H1 (cell line): ENCODE measurements around the gene TSGA10IP. TPM values are rescaled to one million over a fixed set of nuclear protein-coding genes. Genes with fewer than 3 reads are reported as not detected.

Experiments
- ASH2L ChIP-seq: fragments of 200-600, 300-600 bp; sonication (generic); IDR thresholded peaks from one replicate; pipeline ENCODE4 v1.7.1; 2017; ENCODE audit warnings: low read length
- BACH1 ChIP-seq: IDR thresholded peaks from 2 replicates; pipeline ENCODE4 v1.6.1; 2012; ENCODE audit warnings: low read length, improper control_type of control experiment
- BCL11A ChIP-seq, 2 experiments: IDR thresholded peaks; one replicate each; pipeline ENCODE4 v1.6.1; 2011; ENCODE audit warnings: low read depth in 2 of 2, low read length in 2 of 2, mild to moderate bottlenecking in 2 of 2
- CHD2 ChIP-seq: IDR thresholded peaks from 2 replicates; pipeline ENCODE4 v1.6.1; 2012; ENCODE audit warnings: low read length, improper control_type of control experiment
- CTBP2 ChIP-seq: IDR thresholded peaks from 2 replicates; pipeline ENCODE4 v1.7.0; 2011; ENCODE audit warnings: borderline replicate concordance, mild to moderate bottlenecking, moderate library complexity, mixed read lengths, low read length; ENCODE audit not compliant: insufficient read depth, insufficient read length
- EGR1 ChIP-seq: IDR thresholded peaks from 2 replicates; pipeline ENCODE4 v1.6.1; 2011; ENCODE audit warnings: low read depth, low read length, borderline replicate concordance
- EZH2 ChIP-seq: fragments of 200-600 bp; sonication (generic); IDR thresholded peaks from 2 replicates; pipeline ENCODE4 v1.7.1; 2012; ENCODE audit warnings: low read depth, mild to moderate bottlenecking, moderate library complexity, low read length, inconsistent platforms; ENCODE audit not compliant: severe bottlenecking
- JUN ChIP-seq: IDR thresholded peaks from 2 replicates; pipeline ENCODE4 v1.6.1; 2011; ENCODE audit warnings: low read depth, mild to moderate bottlenecking, improper control_type of control experiment, low read length
- JUND ChIP-seq: IDR thresholded peaks from 2 replicates; pipeline ENCODE4 v1.6.1; 2011; ENCODE audit warnings: mild to moderate bottlenecking, improper control_type of control experiment, low read length
- KDM5A ChIP-seq: fragments of 200-600 bp; IDR thresholded peaks from 2 replicates; pipeline ENCODE4 v1.7.1; 2012; ENCODE audit warnings: mild to moderate bottlenecking, low read length, inconsistent platforms, mixed read lengths
- MAX ChIP-seq: IDR thresholded peaks from 2 replicates; pipeline ENCODE4 v1.6.1; 2012; ENCODE audit warnings: inconsistent platforms
- NANOG ChIP-seq: IDR thresholded peaks from 2 replicates; pipeline ENCODE4 v1.6.1; 2011; ENCODE audit warnings: low read length, low read depth, mild to moderate bottlenecking, inconsistent platforms; ENCODE audit not compliant: insufficient read depth, poor library complexity, severe bottlenecking
- PHF8 ChIP-seq: fragments of 200-600 bp; sonication (generic); conservative IDR thresholded peaks from 2 replicates; pipeline ENCODE4 v1.7.1; 2012; ENCODE audit warnings: low read depth, mild to moderate bottlenecking, inconsistent platforms, low read length, moderate library complexity
- POU5F1 ChIP-seq: IDR thresholded peaks from 2 replicates; pipeline ENCODE4 v1.6.1; 2011; ENCODE audit warnings: low read depth, mild to moderate bottlenecking, low read length, moderate library complexity
- RFX5 ChIP-seq: IDR thresholded peaks from 2 replicates; pipeline ENCODE4 v1.6.1; 2011; ENCODE audit warnings: low read depth, low read length, improper control_type of control experiment, borderline replicate concordance
- RNF2 ChIP-seq: fragments of 200-900, 300-1000 bp; sonication (generic); IDR thresholded peaks from 2 replicates; pipeline ENCODE4 v1.7.1; 2016; ENCODE audit warnings: borderline replicate concordance, low read depth, mild to moderate bottlenecking, antibody characterized with exemption, low read length; ENCODE audit not compliant: poor library complexity, severe bottlenecking; ENCODE audit errors: missing control alignments
- SIN3A ChIP-seq, 2 experiments: IDR thresholded peaks in 1 of 2; conservative IDR thresholded peaks in 1 of 2; 2 replicates each; pipeline ENCODE4 v1.6.1; 2011 to 2012; ENCODE audit warnings: low read length in 2 of 2, improper control_type of control experiment in 1 of 2, low read depth in 1 of 2, mild to moderate bottlenecking in 1 of 2
- TAF1 ChIP-seq: IDR thresholded peaks from 2 replicates; pipeline ENCODE4 v1.6.1; 2011; ENCODE audit warnings: mild to moderate bottlenecking, low read depth, low read length
- TAF7 ChIP-seq: optimal IDR thresholded peaks from 2 replicates; pipeline ENCODE3; 2011; ENCODE audit warnings: low read depth, mild to moderate bottlenecking, inconsistent platforms, low read length, moderate library complexity, borderline replicate concordance
- TBP ChIP-seq: IDR thresholded peaks from 2 replicates; pipeline ENCODE4 v1.6.1; 2011; ENCODE audit warnings: low read depth, low read length, improper control_type of control experiment
- TCF12 ChIP-seq: IDR thresholded peaks from 2 replicates; pipeline ENCODE4 v1.6.1; 2011; ENCODE audit warnings: low read depth, mild to moderate bottlenecking, low read length
- USF2 ChIP-seq: IDR thresholded peaks from 2 replicates; pipeline ENCODE4 v1.6.1; 2011; ENCODE audit warnings: low read length, improper control_type of control experiment
- YY1 ChIP-seq: IDR thresholded peaks from 2 replicates; pipeline ENCODE4 v1.6.1; 2011; ENCODE audit warnings: low read depth, mild to moderate bottlenecking, low read length
- polyA plus RNA-seq, 7 experiments: library from polyadenylated mRNA; depleted of rRNA in 3 of 7; stranded (reverse) in 5 of 7; unstranded in 2 of 7; fragments of >200 nt in 5 of 7; fragments of 200-250 nt in 2 of 7; gene quantifications; 1 replicate in 5 of 7; 2 replicates in 1 of 7; 4 replicates in 1 of 7; pipeline versions ENCODE4 v1.2.1 to v1.2.3, GENCODE V29; 2011 to 2013; ENCODE audit warnings: missing spikeins in 2 of 7, mixed read lengths in 2 of 7
- total RNA-seq: library from RNA; stranded (reverse); fragmentation: NEBNext Ultra II Directional; extraction: Animal tissue kit (Norgen Biotek cat#: 25700); gene quantifications from 2 replicates; pipeline ENCODE4 v1.2.1, GENCODE V29; 2021

Gene TSGA10IP
- total and polyA plus RNA-seq, 2 of the 8 experiments (the other 6 are each of a cell fraction or from before 2014, with no cell fraction given) = 1.9 to 6.0 TPM

GRCh38 chr11:66001942-66002647 lies 56.8 kb downstream of the TSGA10IP start, which contains the start of the genes BANF1 and EIF1AD (continued):
- TF ChIP-seq TAF1 (peak; percentile 96), TBP (peak; percentile 92), KDM5A (peak; percentile 94), SIN3A (conservative IDR thresholded peaks at IDR 0.05 in 1 of 2, IDR thresholded peaks at IDR 0.05 in 1 of 2; ENCODE audit: low read depth in 1 of 2, low read length in 2 of 2) (peak in 1 of 2 experiments; percentile 97; a peak in 2 of 4 replicates), NANOG (no peak), CHD2 (peak; percentile 93), JUN (peak; percentile 32; the same call in 1 of the 2 replicates), MAX (peak; percentile 72), POU5F1 (no peak), PHF8 (peak; percentile 70), CTBP2 (no peak), EZH2 (no peak), BACH1 (0 out of 2 replicates have a peak, but pooled peaks have one; percentile 4), BCL11A (IDR thresholded peaks at IDR 0.05; ENCODE audit: low read depth in 2 of 2, low read length in 2 of 2) (no peak), TCF12 (no peak), USF2 (no peak), YY1 (peak; percentile 71; the same call in 1 of the 2 replicates), EGR1 (peak; percentile 73; the same call in 1 of the 2 replicates), ASH2L (peak; percentile 96), RFX5 (no peak), JUND (no peak), TAF7 (peak; percentile 89), RNF2 (no peak)
